ENCODE data around the gene RETREG1. TPM values are rescaled to one million over a fixed set of nuclear protein-coding genes. Genes with fewer than 3 reads are reported as not detected.

Gene RETREG1
- total and polyA plus RNA-seq, 2 experiments from 2014 or later: 2.3 to 3.6 TPM

DNA sequence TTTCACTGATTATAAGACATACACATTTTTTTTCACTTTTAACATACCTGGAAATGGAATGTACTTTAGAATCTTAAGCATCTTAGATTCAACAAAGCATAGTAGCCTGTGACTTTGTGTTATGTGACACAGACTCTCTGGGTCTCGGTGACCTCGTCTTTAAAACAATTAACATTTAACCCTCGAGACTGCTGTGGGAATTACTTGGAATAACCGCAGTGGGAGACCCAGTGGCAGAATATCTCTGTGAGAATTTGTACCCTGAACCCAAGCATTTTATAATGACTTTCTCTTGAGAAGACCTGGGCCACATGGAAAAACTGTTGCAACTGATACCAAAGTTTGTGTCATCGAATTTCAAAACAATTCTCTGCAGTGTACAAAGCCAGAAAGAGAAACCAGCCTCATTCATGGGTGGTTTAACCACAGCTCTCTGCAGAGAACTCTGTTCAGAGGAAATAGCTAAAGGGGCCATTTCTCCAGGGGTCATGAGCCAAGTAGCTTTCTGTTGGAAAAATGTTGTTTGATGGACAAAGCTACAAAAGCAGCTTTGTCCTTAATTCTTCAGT lies 10.0 kb upstream of the RETREG1 start (continued):
- TF ChIP-seq, protein P1, sequence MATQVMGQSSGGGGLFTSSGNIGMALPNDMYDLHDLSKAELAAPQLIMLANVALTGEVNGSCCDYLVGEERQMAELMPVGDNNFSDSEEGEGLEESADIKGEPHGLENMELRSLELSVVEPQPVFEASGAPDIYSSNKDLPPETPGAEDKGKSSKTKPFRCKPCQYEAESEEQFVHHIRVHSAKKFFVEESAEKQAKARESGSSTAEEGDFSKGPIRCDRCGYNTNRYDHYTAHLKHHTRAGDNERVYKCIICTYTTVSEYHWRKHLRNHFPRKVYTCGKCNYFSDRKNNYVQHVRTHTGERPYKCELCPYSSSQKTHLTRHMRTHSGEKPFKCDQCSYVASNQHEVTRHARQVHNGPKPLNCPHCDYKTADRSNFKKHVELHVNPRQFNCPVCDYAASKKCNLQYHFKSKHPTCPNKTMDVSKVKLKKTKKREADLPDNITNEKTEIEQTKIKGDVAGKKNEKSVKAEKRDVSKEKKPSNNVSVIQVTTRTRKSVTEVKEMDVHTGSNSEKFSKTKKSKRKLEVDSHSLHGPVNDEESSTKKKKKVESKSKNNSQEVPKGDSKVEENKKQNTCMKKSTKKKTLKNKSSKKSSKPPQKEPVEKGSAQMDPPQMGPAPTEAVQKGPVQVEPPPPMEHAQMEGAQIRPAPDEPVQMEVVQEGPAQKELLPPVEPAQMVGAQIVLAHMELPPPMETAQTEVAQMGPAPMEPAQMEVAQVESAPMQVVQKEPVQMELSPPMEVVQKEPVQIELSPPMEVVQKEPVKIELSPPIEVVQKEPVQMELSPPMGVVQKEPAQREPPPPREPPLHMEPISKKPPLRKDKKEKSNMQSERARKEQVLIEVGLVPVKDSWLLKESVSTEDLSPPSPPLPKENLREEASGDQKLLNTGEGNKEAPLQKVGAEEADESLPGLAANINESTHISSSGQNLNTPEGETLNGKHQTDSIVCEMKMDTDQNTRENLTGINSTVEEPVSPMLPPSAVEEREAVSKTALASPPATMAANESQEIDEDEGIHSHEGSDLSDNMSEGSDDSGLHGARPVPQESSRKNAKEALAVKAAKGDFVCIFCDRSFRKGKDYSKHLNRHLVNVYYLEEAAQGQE (IDR thresholded peaks at IDR 0.05; ENCODE audit: unreplicated experiment): no peak
- TF ChIP-seq EZH2phosphoT487 (IDR thresholded peaks at IDR 0.05; ENCODE audit: unreplicated experiment): no peak
- no peak for TF ChIP-seq EZH2 (IDR thresholded peaks at IDR 0.05; ENCODE audit: low read depth, unreplicated experiment)

DNA sequence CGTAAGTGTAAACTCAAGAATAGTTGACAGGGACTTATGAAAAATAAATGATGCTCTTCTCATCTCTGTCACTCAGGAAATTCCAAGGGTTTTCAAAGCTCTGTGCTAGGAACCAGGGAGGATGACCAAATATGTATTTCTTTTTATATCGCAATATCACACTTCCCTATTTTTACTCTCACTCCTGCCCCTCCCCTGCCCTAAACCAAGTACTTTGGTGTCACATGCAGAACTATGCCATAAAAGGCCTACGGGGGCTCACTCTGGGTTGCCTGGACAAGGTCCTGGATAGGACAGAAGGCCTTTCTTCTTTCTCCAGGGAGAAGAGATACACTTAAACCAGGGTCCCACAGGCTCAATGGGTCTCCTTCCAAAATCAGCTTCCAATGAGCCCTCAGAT lies 8.3 kb upstream of the RETREG1 start:
- H3K36me3 Mint-ChIP-seq (ENCODE audit: low read depth): no peaks in the 10 kb centered on the region
- H3K9me2 ChIP-seq (ENCODE audit: insufficient read depth): no peaks in the 10 kb centered on the region
- no peaks in the 10 kb centered on the region for H3K27me3 Mint-ChIP-seq (ENCODE audit: insufficient read depth, low read depth, poor library complexity)
- ATAC-seq (no peak), DNase-seq (ENCODE audit: low spot score) (no peak)
- no peak overlapping the region for H3K27ac Mint-ChIP-seq
- no peaks in the 10 kb centered on the region; the same call in 2 of the 3 replicates for H3K9me3 Mint-ChIP-seq
- no peaks in the 10 kb centered on the region for H3K79me2 ChIP-seq (replicated peaks; ENCODE audit: insufficient read depth)
- no peak overlapping the region for H3K4me3 ChIP-seq
- H3K27ac ChIP-seq (ENCODE audit: low read depth): no peak overlapping the region
- no peaks in the 10 kb centered on the region for H3F3A ChIP-seq (replicated peaks; ENCODE audit: low read depth)
- H3K27me3 ChIP-seq (ENCODE audit: insufficient read depth): no peaks in the 10 kb centered on the region
- no peaks in the 10 kb centered on the region for H3K36me3 ChIP-seq (ENCODE audit: insufficient read depth)
- no peak overlapping the region for H3K4me2 ChIP-seq
- no peaks in the 10 kb centered on the region for H4K20me1 ChIP-seq (replicated peaks; ENCODE audit: insufficient read depth)
- H2AFZ ChIP-seq: no peak overlapping the region
- no peaks in the 10 kb centered on the region for H3K4me1 ChIP-seq (ENCODE audit: insufficient read depth)
- H3K4me3 Mint-ChIP-seq: no peak overlapping the region
- H3K4me1 Mint-ChIP-seq: no peaks in the 10 kb centered on the region
- TF ChIP-seq STAT1 (IDR thresholded peaks at IDR 0.05; ENCODE audit: unreplicated experiment) (no peak), EZH2phosphoT487 (IDR thresholded peaks at IDR 0.05; ENCODE audit: unreplicated experiment) (no peak), ZNF114 (CRISPR knock-in tag; IDR thresholded peaks at IDR 0.05) (no peak), JUNB (IDR thresholded peaks at IDR 0.05; ENCODE audit: unreplicated experiment) (no peak), NANOG (IDR thresholded peaks at IDR 0.05; ENCODE audit: borderline replicate concordance) (no peak), ZNF331 (CRISPR knock-in tag; IDR thresholded peaks at IDR 0.05; ENCODE audit: low read depth) (no peak), CREB1 (CRISPR knock-in tag; IDR thresholded peaks at IDR 0.05; ENCODE audit: low read depth) (no peak), POLR2AphosphoS5 (IDR thresholded peaks at IDR 0.05; ENCODE audit: low read depth) (no peak), EZH2 (IDR thresholded peaks at IDR 0.05; ENCODE audit: low read depth, unreplicated experiment) (no peak)
- TF ChIP-seq, protein P2, sequence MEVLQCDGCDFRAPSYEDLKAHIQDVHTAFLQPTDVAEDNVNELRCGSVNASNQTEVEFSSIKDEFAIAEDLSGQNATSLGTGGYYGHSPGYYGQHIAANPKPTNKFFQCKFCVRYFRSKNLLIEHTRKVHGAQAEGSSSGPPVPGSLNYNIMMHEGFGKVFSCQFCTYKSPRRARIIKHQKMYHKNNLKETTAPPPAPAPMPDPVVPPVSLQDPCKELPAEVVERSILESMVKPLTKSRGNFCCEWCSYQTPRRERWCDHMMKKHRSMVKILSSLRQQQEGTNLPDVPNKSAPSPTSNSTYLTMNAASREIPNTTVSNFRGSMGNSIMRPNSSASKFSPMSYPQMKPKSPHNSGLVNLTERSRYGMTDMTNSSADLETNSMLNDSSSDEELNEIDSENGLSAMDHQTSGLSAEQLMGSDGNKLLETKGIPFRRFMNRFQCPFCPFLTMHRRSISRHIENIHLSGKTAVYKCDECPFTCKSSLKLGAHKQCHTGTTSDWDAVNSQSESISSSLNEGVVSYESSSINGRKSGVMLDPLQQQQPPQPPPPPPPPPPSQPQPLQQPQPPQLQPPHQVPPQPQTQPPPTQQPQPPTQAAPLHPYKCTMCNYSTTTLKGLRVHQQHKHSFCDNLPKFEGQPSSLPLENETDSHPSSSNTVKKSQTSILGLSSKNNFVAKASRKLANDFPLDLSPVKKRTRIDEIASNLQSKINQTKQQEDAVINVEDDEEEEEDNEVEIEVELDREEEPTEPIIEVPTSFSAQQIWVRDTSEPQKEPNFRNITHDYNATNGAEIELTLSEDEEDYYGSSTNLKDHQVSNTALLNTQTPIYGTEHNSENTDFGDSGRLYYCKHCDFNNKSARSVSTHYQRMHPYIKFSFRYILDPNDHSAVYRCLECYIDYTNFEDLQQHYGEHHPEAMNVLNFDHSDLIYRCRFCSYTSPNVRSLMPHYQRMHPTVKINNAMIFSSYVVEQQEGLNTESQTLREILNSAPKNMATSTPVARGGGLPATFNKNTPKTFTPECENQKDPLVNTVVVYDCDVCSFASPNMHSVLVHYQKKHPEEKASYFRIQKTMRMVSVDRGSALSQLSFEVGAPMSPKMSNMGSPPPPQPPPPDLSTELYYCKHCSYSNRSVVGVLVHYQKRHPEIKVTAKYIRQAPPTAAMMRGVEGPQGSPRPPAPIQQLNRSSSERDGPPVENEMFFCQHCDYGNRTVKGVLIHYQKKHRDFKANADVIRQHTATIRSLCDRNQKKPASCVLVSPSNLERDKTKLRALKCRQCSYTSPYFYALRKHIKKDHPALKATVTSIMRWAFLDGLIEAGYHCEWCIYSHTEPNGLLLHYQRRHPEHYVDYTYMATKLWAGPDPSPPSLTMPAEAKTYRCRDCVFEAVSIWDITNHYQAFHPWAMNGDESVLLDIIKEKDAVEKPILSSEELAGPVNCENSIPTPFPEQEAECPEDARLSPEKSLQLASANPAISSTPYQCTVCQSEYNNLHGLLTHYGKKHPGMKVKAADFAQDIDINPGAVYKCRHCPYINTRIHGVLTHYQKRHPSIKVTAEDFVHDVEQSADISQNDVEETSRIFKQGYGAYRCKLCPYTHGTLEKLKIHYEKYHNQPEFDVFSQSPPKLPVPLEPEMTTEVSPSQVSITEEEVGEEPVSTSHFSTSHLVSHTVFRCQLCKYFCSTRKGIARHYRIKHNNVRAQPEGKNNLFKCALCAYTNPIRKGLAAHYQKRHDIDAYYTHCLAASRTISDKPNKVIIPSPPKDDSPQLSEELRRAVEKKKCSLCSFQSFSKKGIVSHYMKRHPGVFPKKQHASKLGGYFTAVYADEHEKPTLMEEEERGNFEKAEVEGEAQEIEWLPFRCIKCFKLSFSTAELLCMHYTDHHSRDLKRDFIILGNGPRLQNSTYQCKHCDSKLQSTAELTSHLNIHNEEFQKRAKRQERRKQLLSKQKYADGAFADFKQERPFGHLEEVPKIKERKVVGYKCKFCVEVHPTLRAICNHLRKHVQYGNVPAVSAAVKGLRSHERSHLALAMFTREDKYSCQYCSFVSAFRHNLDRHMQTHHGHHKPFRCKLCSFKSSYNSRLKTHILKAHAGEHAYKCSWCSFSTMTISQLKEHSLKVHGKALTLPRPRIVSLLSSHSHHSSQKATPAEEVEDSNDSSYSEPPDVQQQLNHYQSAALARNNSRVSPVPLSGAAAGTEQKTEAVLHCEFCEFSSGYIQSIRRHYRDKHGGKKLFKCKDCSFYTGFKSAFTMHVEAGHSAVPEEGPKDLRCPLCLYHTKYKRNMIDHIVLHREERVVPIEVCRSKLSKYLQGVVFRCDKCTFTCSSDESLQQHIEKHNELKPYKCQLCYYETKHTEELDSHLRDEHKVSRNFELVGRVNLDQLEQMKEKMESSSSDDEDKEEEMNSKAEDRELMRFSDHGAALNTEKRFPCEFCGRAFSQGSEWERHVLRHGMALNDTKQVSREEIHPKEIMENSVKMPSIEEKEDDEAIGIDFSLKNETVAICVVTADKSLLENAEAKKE (CRISPR knock-in tag; IDR thresholded peaks at IDR 0.05): no peak
- TF ChIP-seq, protein P1 (IDR thresholded peaks at IDR 0.05; ENCODE audit: unreplicated experiment): no peak

Measured in GM23338 (cell line).